ENCODE measurements around the gene JAG2.

JAG2 gene

GRCh38 chr14:105168496-105168978 is at the start of gene JAG2:
Gene JAG2, minus strand, starts transcription at chr14:105168776. Its CDS starts 356 bp downstream, at chr14:105168420.
- TF ChIP-seq, protein P1, sequence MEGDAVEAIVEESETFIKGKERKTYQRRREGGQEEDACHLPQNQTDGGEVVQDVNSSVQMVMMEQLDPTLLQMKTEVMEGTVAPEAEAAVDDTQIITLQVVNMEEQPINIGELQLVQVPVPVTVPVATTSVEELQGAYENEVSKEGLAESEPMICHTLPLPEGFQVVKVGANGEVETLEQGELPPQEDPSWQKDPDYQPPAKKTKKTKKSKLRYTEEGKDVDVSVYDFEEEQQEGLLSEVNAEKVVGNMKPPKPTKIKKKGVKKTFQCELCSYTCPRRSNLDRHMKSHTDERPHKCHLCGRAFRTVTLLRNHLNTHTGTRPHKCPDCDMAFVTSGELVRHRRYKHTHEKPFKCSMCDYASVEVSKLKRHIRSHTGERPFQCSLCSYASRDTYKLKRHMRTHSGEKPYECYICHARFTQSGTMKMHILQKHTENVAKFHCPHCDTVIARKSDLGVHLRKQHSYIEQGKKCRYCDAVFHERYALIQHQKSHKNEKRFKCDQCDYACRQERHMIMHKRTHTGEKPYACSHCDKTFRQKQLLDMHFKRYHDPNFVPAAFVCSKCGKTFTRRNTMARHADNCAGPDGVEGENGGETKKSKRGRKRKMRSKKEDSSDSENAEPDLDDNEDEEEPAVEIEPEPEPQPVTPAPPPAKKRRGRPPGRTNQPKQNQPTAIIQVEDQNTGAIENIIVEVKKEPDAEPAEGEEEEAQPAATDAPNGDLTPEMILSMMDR (IDR thresholded peaks at IDR 0.05; ENCODE audit: extremely low read depth, missing control alignments) = no peak
- peak; percentile 78 for DNase-seq (ENCODE audit: low spot score)

GRCh38 chr14:105217774-105218173 is 49.2 kb upstream of the JAG2 start:
- DNase-seq (ENCODE audit: low spot score) = no peak
- TF ChIP-seq, protein P1 (IDR thresholded peaks at IDR 0.05; ENCODE audit: extremely low read depth, missing control alignments) = no peak

DNA sequence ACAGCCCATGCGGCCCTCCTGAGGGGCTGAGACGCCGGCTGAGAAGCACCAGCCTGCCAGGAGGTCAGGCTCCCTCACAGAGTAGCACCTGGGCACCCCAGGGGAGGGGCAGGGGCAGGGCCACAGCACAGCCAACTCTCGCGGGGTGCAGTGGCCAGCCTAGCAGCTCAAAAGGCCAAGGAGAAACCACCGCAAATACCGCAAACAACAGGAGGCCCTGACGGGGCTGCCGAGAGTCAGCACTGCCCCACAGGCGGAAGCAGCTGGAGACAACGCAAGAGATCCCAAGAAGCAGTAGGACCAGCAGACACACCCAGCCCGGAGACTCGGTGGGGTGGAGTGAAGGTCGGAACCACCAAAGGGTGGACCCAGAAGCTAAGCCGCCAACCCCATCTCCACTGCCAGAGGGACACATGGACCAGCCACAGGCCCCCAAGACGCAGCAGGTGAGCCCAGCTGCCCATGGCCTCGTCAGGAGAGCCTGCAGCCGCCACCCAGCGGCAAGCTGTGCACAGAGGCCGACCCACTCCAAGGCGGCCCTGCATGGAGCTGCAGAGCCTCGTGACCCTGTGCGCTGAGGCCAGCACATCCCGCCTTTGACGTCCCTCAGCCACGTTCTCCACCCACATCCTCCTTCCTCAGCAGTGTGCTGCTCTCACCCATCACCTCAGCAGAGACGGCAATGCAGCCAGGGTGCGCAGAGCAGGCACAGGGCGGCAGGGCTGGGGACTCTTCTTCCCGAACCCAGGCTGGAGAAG is 48.1 kb upstream of the JAG2 start:
- TF ChIP-seq, protein P1 (IDR thresholded peaks at IDR 0.05; ENCODE audit: extremely low read depth, missing control alignments) = no peak

GRCh38 chr14:105215602-105216001 is 47.0 kb upstream of the JAG2 start:
- DNase-seq (ENCODE audit: low spot score) = no peak
- TF ChIP-seq, protein P1 (IDR thresholded peaks at IDR 0.05; ENCODE audit: extremely low read depth, missing control alignments) = no peak

More for the DNA sequence above, 48.1 kb upstream of the JAG2 start:
- DNase-seq (ENCODE audit: low spot score) = no peak

DNA sequence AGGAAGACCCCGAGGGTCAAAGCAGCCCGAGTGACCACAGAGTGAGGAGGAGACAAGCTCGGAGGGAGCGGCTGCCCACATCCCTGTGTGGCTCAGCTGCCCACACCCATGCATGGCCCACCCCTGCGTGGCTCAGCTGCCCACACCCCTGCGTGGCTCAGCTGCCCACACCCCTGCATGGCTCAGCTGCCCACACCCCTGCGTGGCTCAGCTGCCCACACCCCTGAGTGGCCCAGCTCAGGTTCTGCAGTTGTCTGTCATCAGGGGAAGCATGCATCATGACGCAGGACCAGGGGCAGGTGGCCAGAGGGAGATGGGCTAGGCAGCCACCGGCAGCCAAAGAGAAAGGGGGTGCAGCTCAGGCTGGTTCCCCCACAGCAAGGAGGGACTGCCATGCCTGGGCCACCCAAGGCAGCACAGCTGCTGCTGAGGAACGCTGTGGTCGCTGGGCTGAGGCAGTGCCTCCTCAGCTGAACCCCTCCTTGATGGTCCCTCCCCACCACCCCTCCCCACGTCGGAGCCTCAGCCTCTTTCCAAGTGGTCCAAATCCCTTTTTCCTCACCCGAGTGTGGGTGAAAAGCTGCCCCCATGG is 45.8 kb upstream of the JAG2 start:
- no peak for DNase-seq (ENCODE audit: low spot score)
- TF ChIP-seq, protein P1 (IDR thresholded peaks at IDR 0.05; ENCODE audit: extremely low read depth, missing control alignments) = no peak

DNA sequence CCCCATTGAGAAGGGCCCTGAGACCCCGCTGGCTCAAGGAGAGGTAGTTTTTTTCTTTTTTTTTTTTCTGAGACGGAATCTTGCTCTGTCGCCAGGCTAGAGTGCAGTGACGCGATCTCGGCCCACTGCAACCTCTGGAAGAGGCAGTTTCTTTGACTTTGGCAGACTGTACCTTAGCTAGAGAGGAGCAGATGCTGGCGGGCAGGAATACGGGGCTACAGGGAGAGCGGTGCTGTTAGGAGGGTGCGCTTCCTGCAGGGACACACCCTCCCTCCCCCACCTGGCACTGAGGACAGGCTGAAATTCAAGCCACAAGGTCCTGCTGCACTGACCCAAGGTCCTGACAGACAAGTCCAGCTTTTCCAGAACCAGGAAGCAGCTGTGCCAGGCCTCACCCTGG is 44.8 kb upstream of the JAG2 start:
- TF ChIP-seq, protein P1 (IDR thresholded peaks at IDR 0.05; ENCODE audit: extremely low read depth, missing control alignments) = no peak
- no peak for DNase-seq (ENCODE audit: low spot score)
